DND-41 (cell line): ENCODE results near the gene CHP1.
"Not testable (repeated sequence)": the region's sequence is repeated elsewhere in the genome, so short reads cannot be mapped to it uniquely, and the experiment has no call there.

Experiments
- ATAC-seq: fragments of 200-7000 bp; cut with Tn5 transposase; 3 replicates; pipeline ENCODE4 v1.9.1; 2021; ENCODE audit warnings: low read depth; ENCODE audit not compliant: insufficient read depth
- DNase-seq: peaks from one replicate; pipeline ENCODE4 v3.0.0-alpha.2; 2020
- H2AFZ ChIP-seq: 2 replicates; pipeline ENCODE4 v1.6.0; 2012; ENCODE audit warnings: low read depth, low read length
- H3K27ac ChIP-seq: 2 replicates; pipeline ENCODE4 v1.5.1; 2012; ENCODE audit warnings: low read length, inconsistent platforms
- H3K27me3 ChIP-seq: fragments of 200-600 bp; sonication (generic); 2 replicates; pipeline ENCODE4 v1.6.0; 2012; ENCODE audit warnings: low read length, mild to moderate bottlenecking, inconsistent platforms; ENCODE audit not compliant: insufficient read depth, poor library complexity
- H3K36me3 ChIP-seq: 2 replicates; pipeline ENCODE4 v1.5.1; 2012; ENCODE audit warnings: low read length, inconsistent platforms; ENCODE audit not compliant: insufficient read depth
- H3K4me1 ChIP-seq: 2 replicates; pipeline ENCODE4 v1.5.1; 2012; ENCODE audit warnings: mild to moderate bottlenecking, low read length; ENCODE audit not compliant: insufficient read depth
- H3K4me2 ChIP-seq: 2 replicates; pipeline ENCODE4 v1.6.0; 2012; ENCODE audit warnings: mild to moderate bottlenecking, moderate library complexity, low read length, inconsistent platforms; ENCODE audit not compliant: insufficient read depth
- H3K4me3 ChIP-seq, 2 experiments: fragments of 200-600 bp in 1 of 2; shearing (Covaris generic) in 1 of 2; 2 replicates each; pipeline ENCODE4 v1.5.1; 2012 to 2016; ENCODE audit warnings: inconsistent platforms in 2 of 2, low read length in 2 of 2, mild to moderate bottlenecking in 2 of 2, low read depth in 1 of 2, moderate library complexity in 1 of 2
- H3K79me2 ChIP-seq: 2 replicates; pipeline ENCODE4 v1.6.0; 2012; ENCODE audit warnings: low read length, inconsistent platforms; ENCODE audit not compliant: insufficient read depth
- H3K9ac ChIP-seq: 2 replicates; pipeline ENCODE4 v1.6.0; 2012; ENCODE audit warnings: low read depth, mild to moderate bottlenecking, inconsistent platforms, low read length, moderate library complexity
- H3K9me3 ChIP-seq: 2 replicates; pipeline ENCODE4 v1.5.1; 2012; ENCODE audit warnings: low read length, moderate library complexity, mild to moderate bottlenecking, inconsistent platforms; ENCODE audit not compliant: insufficient read depth, severe bottlenecking
- H4K20me1 ChIP-seq: 2 replicates; pipeline ENCODE4 v1.6.0; 2012; ENCODE audit warnings: low read length; ENCODE audit not compliant: insufficient read depth
- EZH2 ChIP-seq: IDR thresholded peaks from 3 replicates; pipeline ENCODE4 v1.6.1; 2012; ENCODE audit warnings: borderline replicate concordance, low read depth, mild to moderate bottlenecking, moderate library complexity, low read length, inconsistent platforms; ENCODE audit not compliant: severe bottlenecking
- TF ChIP-seq, protein P1 (sequence below): IDR thresholded peaks from 2 replicates; pipeline ENCODE4 v1.5.1; 2012; ENCODE audit warnings: borderline replicate concordance, low read length, moderate library complexity, mild to moderate bottlenecking; ENCODE audit not compliant: poor library complexity, severe bottlenecking; ENCODE audit errors: extremely low read depth

The CHP1 gene

DNA sequence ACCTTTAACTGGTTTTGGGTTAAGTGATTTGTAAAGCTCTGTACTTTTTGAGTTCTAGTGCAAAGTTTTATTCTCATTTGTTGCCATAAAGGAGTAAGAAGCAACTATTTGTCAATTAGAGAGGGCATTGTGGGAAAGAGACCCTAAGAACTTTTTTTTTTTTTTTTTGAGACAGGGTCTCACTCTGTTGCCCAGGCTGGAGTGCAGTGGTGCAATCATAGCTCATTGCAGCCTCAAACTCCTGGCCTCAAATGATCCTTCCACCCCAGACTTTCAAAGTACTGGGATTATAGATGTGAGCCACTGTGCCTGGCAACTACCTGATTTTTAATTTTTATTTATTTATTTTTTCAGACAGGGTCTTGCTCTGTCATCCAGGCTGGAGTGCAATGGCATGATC, 4.9 kb downstream of the CHP1 start:
- Histone ChIP-seq H2AFZ (no peak overlapping the region), H3K79me2 (peaks cover 8% of the 10 kb centered on the region), H3K4me2 (no peak overlapping the region), H3K4me3 (no peak overlapping the region), H4K20me1 (no peaks in the 10 kb centered on the region), H3K27me3 (no peaks in the 10 kb centered on the region), H3K4me1 (peaks cover 20% of the 10 kb centered on the region), H3K9ac (no peak overlapping the region), H3K27ac (no peak overlapping the region), H3K36me3 (no peaks in the 10 kb centered on the region), H3K9me3 (no peaks in the 10 kb centered on the region)
- TF ChIP-seq EZH2, result no peak
- TF ChIP-seq, protein P1, sequence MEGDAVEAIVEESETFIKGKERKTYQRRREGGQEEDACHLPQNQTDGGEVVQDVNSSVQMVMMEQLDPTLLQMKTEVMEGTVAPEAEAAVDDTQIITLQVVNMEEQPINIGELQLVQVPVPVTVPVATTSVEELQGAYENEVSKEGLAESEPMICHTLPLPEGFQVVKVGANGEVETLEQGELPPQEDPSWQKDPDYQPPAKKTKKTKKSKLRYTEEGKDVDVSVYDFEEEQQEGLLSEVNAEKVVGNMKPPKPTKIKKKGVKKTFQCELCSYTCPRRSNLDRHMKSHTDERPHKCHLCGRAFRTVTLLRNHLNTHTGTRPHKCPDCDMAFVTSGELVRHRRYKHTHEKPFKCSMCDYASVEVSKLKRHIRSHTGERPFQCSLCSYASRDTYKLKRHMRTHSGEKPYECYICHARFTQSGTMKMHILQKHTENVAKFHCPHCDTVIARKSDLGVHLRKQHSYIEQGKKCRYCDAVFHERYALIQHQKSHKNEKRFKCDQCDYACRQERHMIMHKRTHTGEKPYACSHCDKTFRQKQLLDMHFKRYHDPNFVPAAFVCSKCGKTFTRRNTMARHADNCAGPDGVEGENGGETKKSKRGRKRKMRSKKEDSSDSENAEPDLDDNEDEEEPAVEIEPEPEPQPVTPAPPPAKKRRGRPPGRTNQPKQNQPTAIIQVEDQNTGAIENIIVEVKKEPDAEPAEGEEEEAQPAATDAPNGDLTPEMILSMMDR, result no peak
- no peak for DNase-seq
- no peak for ATAC-seq

DNA sequence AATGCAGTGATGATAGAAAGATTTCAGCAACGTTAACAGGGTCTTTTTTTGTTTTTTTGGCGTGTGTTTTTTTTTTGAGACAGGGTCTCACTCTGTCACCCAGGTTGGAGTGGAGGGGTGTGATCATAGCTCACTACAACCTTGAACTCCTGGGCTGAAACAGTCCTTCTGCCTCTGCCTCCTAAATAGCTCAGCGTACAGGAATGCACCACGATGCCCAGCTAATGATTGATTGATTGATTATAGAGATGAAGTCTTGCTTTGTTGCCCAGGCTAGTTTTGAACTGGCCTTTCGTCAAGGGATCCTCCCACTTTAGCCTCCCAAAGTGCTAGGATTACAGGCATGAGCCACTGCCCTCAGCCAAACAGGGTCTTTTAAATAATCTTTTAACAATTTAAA, 7.0 kb downstream of the CHP1 start:
- Histone ChIP-seq H3K4me3 (no peak overlapping the region), H3K4me1 (peaks cover 4% of the 10 kb centered on the region; the same call in 1 of the 2 replicates), H3K9ac (no peak overlapping the region), H3K36me3 (no peaks in the 10 kb centered on the region), H3K4me2 (no peak overlapping the region), H2AFZ (no peak overlapping the region), H3K27me3 (no peaks in the 10 kb centered on the region), H3K27ac (no peak overlapping the region), H3K9me3 (no peaks in the 10 kb centered on the region), H4K20me1 (no peaks in the 10 kb centered on the region), H3K79me2 (no peaks in the 10 kb centered on the region)
- ATAC-seq (no peak), DNase-seq (no peak)
- TF ChIP-seq, protein P1, result no peak
- TF ChIP-seq EZH2, result no peak

DNA sequence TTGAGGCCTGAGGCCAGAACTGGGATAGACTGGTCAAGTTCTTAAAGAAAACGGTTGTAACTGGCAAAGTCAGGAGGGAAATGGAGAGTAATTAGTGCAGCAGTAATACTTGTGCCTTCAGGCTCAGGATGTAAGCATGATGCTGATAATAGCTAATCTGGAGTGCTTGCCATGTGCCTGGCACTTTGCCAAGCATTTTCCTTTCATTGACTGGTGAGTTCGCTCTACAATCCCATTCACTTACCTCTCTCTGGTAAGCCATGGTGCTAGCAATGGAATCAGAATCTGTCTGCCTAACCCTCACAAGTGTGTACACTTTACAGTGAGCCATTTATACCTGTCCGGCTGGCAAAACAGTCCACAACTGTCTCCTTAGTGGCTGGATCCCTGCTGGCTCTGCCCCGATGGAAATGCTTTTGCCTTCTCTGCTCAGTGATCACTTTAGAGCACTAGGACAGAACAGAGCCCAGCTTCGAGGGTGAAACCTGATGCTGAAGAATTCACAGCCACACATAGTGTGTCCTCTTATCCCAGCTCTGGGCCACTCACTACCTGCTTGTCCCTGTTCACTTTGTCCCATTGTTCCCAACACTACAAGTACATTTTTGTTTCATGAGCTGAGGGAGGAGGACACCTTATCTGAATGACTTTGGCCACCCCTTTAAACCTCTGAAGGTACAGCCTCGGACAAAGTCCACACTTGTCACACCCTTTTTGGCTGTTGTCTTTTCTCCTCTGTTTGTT, 10.3 kb downstream of the CHP1 start:
- no peak for ATAC-seq
- DNase-seq, result no peak
- no peak overlapping the region for H3K4me3 ChIP-seq

DNA sequence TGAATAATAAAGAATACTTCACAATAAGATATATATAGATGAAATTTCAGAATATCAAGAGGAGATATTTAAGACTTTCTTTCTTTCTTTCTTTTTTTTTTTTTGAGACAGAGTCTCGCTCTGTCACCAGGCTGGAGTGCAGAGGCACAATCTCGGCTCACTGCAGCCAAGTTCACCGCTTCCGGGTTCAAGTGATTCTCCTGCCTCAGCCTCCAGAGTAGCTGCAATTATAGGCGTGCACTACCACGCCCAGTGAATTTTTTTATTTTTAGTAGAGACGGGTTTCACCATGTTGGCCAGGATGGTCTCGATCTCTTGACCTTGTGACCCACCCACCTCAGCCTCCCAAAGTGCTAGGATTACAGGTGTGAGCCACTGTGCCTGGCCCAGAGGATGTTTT, 19.7 kb downstream of the CHP1 start:
- not testable (repeated sequence) for H3K27ac ChIP-seq, DNase-seq, H3K36me3 ChIP-seq, H3K4me3 ChIP-seq, H3K79me2 ChIP-seq, H3K9ac ChIP-seq, H4K20me1 ChIP-seq, H3K4me1 ChIP-seq, H3K9me3 ChIP-seq, H3K4me2 ChIP-seq, H2AFZ ChIP-seq, H3K27me3 ChIP-seq, ATAC-seq

More for the DNA sequence above, 10.3 kb downstream of the CHP1 start:
- H3K27me3 ChIP-seq, result no peaks in the 10 kb centered on the region
- no peak overlapping the region for H3K27ac ChIP-seq
- no peaks in the 10 kb centered on the region for H4K20me1 ChIP-seq
- no peaks in the 10 kb centered on the region for H3K4me1 ChIP-seq
- H2AFZ ChIP-seq, result no peak overlapping the region
- H3K4me2 ChIP-seq, result no peak overlapping the region
- H3K9ac ChIP-seq, result no peak overlapping the region
- TF ChIP-seq, protein P1, result no peak
- no peak for TF ChIP-seq EZH2
- peaks cover 5% of the 10 kb centered on the region; the same call in 1 of the 2 replicates for H3K36me3 ChIP-seq
- H3K9me3 ChIP-seq, result no peaks in the 10 kb centered on the region
- H3K79me2 ChIP-seq, result no peaks in the 10 kb centered on the region
